CD14-positive monocyte (primary cell): Measurements from ENCODE around the gene SMARCB1. TPM values are rescaled to one million over a fixed set of nuclear protein-coding genes. Genes with fewer than 3 reads are reported as not detected.
A peak's percentile ranks its signal among the peaks of the same experiment; 100 is the strongest.

Experiments
- DNase-seq, 3 donors: peaks; one replicate each; pipeline ENCODE4 v3.0.0-alpha.2; 2011 to 2022
- H2AFZ ChIP-seq: 2 replicates; pipeline ENCODE4 v1.6.0; 2012; ENCODE audit warnings: mild to moderate bottlenecking, low read depth, low read length, inconsistent platforms; ENCODE audit not compliant: insufficient read depth, poor library complexity, severe bottlenecking
- H3K27ac ChIP-seq, 2 donors: 1 replicate in 1 of 2; 2 replicates in 1 of 2; pipeline ENCODE4 v1.5.1; 2012 to 2013; ENCODE audit warnings: low read length in 2 of 2, control low read depth in 1 of 2, inconsistent platforms in 1 of 2, low read depth in 1 of 2, mild to moderate bottlenecking in 1 of 2
- H3K27me3 ChIP-seq, 2 donors: one replicate each; pipeline versions ENCODE4 v1.6.0 to v1.6.1; 2011 to 2013; ENCODE audit warnings: low read length in 2 of 2; ENCODE audit not compliant: control insufficient read depth in 2 of 2, insufficient read depth in 2 of 2
- H3K36me3 ChIP-seq, 2 donors: replicated peaks in 1 of 2; 1 replicate in 1 of 2; 2 replicates in 1 of 2; pipeline versions ENCODE4 v1.5.1 to v1.6.1; 2012 to 2013; ENCODE audit warnings: low read length in 2 of 2, control low read depth in 1 of 2, inconsistent platforms in 1 of 2, mild to moderate bottlenecking in 1 of 2; ENCODE audit not compliant: insufficient read depth in 2 of 2, control insufficient read depth in 1 of 2
- H3K4me1 ChIP-seq, 2 donors: 1 replicate in 1 of 2; 2 replicates in 1 of 2; pipeline versions ENCODE4 v1.5.1 to v1.6.1; 2012 to 2013; ENCODE audit warnings: low read length in 2 of 2, control low read depth in 1 of 2, inconsistent platforms in 1 of 2, mild to moderate bottlenecking in 1 of 2, moderate library complexity in 1 of 2; ENCODE audit not compliant: insufficient read depth in 2 of 2, control insufficient read depth in 1 of 2
- H3K4me2 ChIP-seq: replicated peaks from 2 replicates; pipeline ENCODE3; 2012; ENCODE audit warnings: low read length, moderate library complexity, mild to moderate bottlenecking; ENCODE audit not compliant: poor library complexity, severe bottlenecking; ENCODE audit errors: extremely low read depth
- H3K4me3 ChIP-seq, 3 experiments: fragments of 200-600 bp in 1 of 3; sonication (generic) in 1 of 3; replicated peaks in 1 of 3; 1 replicate in 2 of 3; 2 replicates in 1 of 3; pipeline ENCODE4 v1.5.1; 2011 to 2013; ENCODE audit warnings: low read length in 3 of 3, mild to moderate bottlenecking in 3 of 3, control low read depth in 2 of 3, low read depth in 2 of 3, inconsistent platforms in 1 of 3, moderate library complexity in 1 of 3
- H3K79me2 ChIP-seq: 2 replicates; pipeline ENCODE4 v1.6.0; 2012; ENCODE audit warnings: mild to moderate bottlenecking, control low read depth, inconsistent platforms, low read length, moderate library complexity; ENCODE audit not compliant: insufficient read depth
- H3K9ac ChIP-seq: 2 replicates; pipeline ENCODE4 v1.6.0; 2017; ENCODE audit warnings: low read length, mild to moderate bottlenecking; ENCODE audit not compliant: insufficient read depth, poor library complexity, severe bottlenecking
- H3K9me3 ChIP-seq, 2 donors: replicated peaks in 1 of 2; 1 replicate in 1 of 2; 2 replicates in 1 of 2; pipeline versions ENCODE4 v1.5.1 to v1.6.1; 2012 to 2013; ENCODE audit warnings: low read length in 2 of 2, control low read depth in 1 of 2; ENCODE audit not compliant: control insufficient read depth in 1 of 2, insufficient read depth in 1 of 2
- H4K20me1 ChIP-seq: 2 replicates; pipeline ENCODE4 v1.6.0; 2012; ENCODE audit warnings: mild to moderate bottlenecking, low read length, control low read depth, moderate library complexity; ENCODE audit not compliant: insufficient read depth
- H3K27ac Mint-ChIP-seq, 7 donors: one replicate each; pipeline ENCODE4 v1.8.0; 2020; ENCODE audit warnings: mild to moderate bottlenecking in 7 of 7, mixed read lengths in 7 of 7, moderate library complexity in 6 of 7, inconsistent platforms in 2 of 7
- H3K27me3 Mint-ChIP-seq, 3 donors: one replicate each; pipeline ENCODE4 v1.8.0; 2021 to 2022; ENCODE audit warnings: low read depth in 3 of 3, mild to moderate bottlenecking in 3 of 3, mixed read lengths in 3 of 3, moderate library complexity in 3 of 3, inconsistent platforms in 1 of 3
- H3K36me3 Mint-ChIP-seq, 2 donors: one replicate each; pipeline ENCODE4 v1.8.0; 2020; ENCODE audit warnings: mixed read lengths in 2 of 2, inconsistent platforms in 1 of 2, mild to moderate bottlenecking in 1 of 2
- H3K4me1 Mint-ChIP-seq: one replicate; pipeline ENCODE4 v1.8.0; 2020; ENCODE audit warnings: mild to moderate bottlenecking, mixed read lengths
- H3K4me3 Mint-ChIP-seq, 2 donors: one replicate each; pipeline ENCODE4 v1.8.0; 2020; ENCODE audit warnings: mild to moderate bottlenecking in 2 of 2, mixed read lengths in 2 of 2, moderate library complexity in 1 of 2
- H3K9me3 Mint-ChIP-seq, 7 donors: one replicate each; pipeline ENCODE4 v1.8.0; 2020 to 2022; ENCODE audit warnings: mixed read lengths in 7 of 7, mild to moderate bottlenecking in 6 of 7, moderate library complexity in 6 of 7, inconsistent platforms in 2 of 7
- CTCF ChIP-seq: fragments of 200-600 bp; IDR thresholded peaks from one replicate; pipeline ENCODE4 v1.8.0; 2022; ENCODE audit warnings: antibody characterized with exemption, mild to moderate bottlenecking
- WGBS: methylation state at CpG from one replicate; pipeline ENCODE4 v1.1.5; 2013; ENCODE audit warnings: missing lambda C conversion rate; ENCODE audit not compliant: insufficient coverage; 5-methylcytosine and 5-hydroxymethylcytosine counted together
- intact Hi-C, 2 donors: fragments of 100-400 bp; cut with micrococcal nuclease; formaldehyde crosslinking; loops; one replicate each; pipeline versions ENCODE4 v1.15.0 to v1.15.1; 2023
- polyA plus RNA-seq, 3 donors: library from polyadenylated mRNA; depleted of rRNA in 1 of 3; unstranded in 2 of 3; stranded (reverse) in 1 of 3; fragments of 300-500 nt in 2 of 3; fragments of >200 nt in 1 of 3; fragmentation: Illumina TruSeq in 2 of 3; gene quantifications; 1 replicate in 2 of 3; 2 replicates in 1 of 3; pipeline ENCODE4 v1.2.3, GENCODE V29; 2012 to 2021

The SMARCB1 gene
- polyA plus RNA-seq, 3 donors = 30.3 to 71.8 (median 31.5) TPM

- no peak for TF ChIP-seq CTCF
- H3K4me2 ChIP-seq = no peak overlapping the region
- no peaks in the 10 kb centered on the region for H3K27me3 ChIP-seq
- peaks cover 21% of the 10 kb centered on the region for H4K20me1 ChIP-seq
- Mint-ChIP-seq H3K9me3 (no peaks in the 10 kb centered on the region), H3K4me1 (peaks cover 13% of the 10 kb centered on the region), H3K36me3 (peaks cover 0 to 2% of the 10 kb centered on the region in 2 donors), H3K4me3 (no peak overlapping the region), H3K27ac (no peak overlapping the region), H3K27me3 (peaks cover 0 to 6% (median 1%) of the 10 kb centered on the region in 3 donors)
- H3K9ac ChIP-seq = no peak overlapping the region
- H2AFZ ChIP-seq = peak overlapping the region; percentile 48
- no peak overlapping the region for H3K27ac ChIP-seq
- no peak overlapping the region for H3K4me3 ChIP-seq
- peaks cover 14 to 19% of the 10 kb centered on the region in 2 donors for H3K4me1 ChIP-seq
- intact Hi-C loops = no loop called here
- H3K9me3 ChIP-seq = no peaks in the 10 kb centered on the region
- peaks cover 21% of the 10 kb centered on the region for H3K79me2 ChIP-seq
- DNase-seq = no peak
- H3K36me3 ChIP-seq = peaks cover 0 to 2% of the 10 kb centered on the region in 2 donors
- 13% methylated on average over 1 of the region's 8 CpGs for WGBS
Observed at GRCh38 chr22:23784215-23784732, 2.5 kb upstream of the SMARCB1 start.

GRCh38 chr22:23786261-23786710 is 480 bp upstream of the SMARCB1 start:
- peak overlapping the region in 1 of 2 donors; percentile 91 for H3K4me3 Mint-ChIP-seq
- H3K27me3 ChIP-seq = no peaks in the 10 kb centered on the region
- peaks cover 0 to 11% of the 10 kb centered on the region in 2 donors for H3K36me3 Mint-ChIP-seq
- H3K4me3 ChIP-seq = peak overlapping the region in 2 of 3 experiments; percentile 24 to 80
- H3K27ac ChIP-seq = peak overlapping the region; percentile 89 to 93
- peaks cover 14 to 19% of the 10 kb centered on the region in 2 donors for H3K4me1 ChIP-seq
- peaks cover 0 to 16% of the 10 kb centered on the region in 2 donors for H3K36me3 ChIP-seq
- peaks cover 15% of the 10 kb centered on the region for H3K4me1 Mint-ChIP-seq
- peak overlapping the region; percentile 80 for H3K4me2 ChIP-seq
- H2AFZ ChIP-seq = peak overlapping the region; percentile 85
- H3K27ac Mint-ChIP-seq = peak overlapping the region; percentile 42 to 94 (median 87)
- intact Hi-C loops = loop anchor here (2.0 to 5.0 kb wide), 3 partner anchors 53 to 226 kb away; partner anchors contain the start of genes DERL3 (in 2 of the 2) and CABIN1 (in 1 of the 2)
- H3K27me3 Mint-ChIP-seq = peaks cover 0 to 4% (median 1%) of the 10 kb centered on the region in 3 donors
- WGBS = 100% methylated on average over 1 of the region's 9 CpGs
- TF ChIP-seq CTCF = no peak
- no peaks in the 10 kb centered on the region for H3K9me3 Mint-ChIP-seq
- peaks cover 41% of the 10 kb centered on the region for H3K79me2 ChIP-seq
- H3K9ac ChIP-seq = peak overlapping the region; percentile 99
- H3K9me3 ChIP-seq = no peaks in the 10 kb centered on the region
- DNase-seq = no peak
- H4K20me1 ChIP-seq = peaks cover 36% of the 10 kb centered on the region
